RWPE2 (cell line): ENCODE measurements around the gene CFAP20.

Experiments
- ATAC-seq: fragments of 200-7000 bp; cut with Tn5 transposase; 3 replicates; pipeline ENCODE4 v1.9.1; 2021; ENCODE audit warnings: low read depth
- DNase-seq: peaks from one replicate; pipeline ENCODE4 v3.0.0-alpha.2; 2020; ENCODE audit warnings: low spot score
- H3K27ac ChIP-seq: fragments of 450-650 bp; 2 replicates; pipeline ENCODE4 v1.5.1; 2017; ENCODE audit warnings: mild to moderate bottlenecking; ENCODE audit not compliant: poor library complexity, severe bottlenecking
- H3K27me3 ChIP-seq: fragments of 250-450 bp; sonication (Bioruptor Pico); 2 replicates; pipeline ENCODE4 v1.5.1; 2021; ENCODE audit warnings: mild to moderate bottlenecking, moderate library complexity; ENCODE audit not compliant: insufficient read depth, poor library complexity, severe bottlenecking
- H3K36me3 ChIP-seq: fragments of 250-450 bp; sonication (Bioruptor Pico); 2 replicates; pipeline ENCODE4 v1.5.1; 2020; ENCODE audit warnings: low read depth, mild to moderate bottlenecking, moderate library complexity
- H3K4me1 ChIP-seq: fragments of 250-450 bp; sonication (Bioruptor Pico); 2 replicates; pipeline ENCODE4 v1.5.1; 2021; ENCODE audit warnings: mild to moderate bottlenecking, moderate library complexity; ENCODE audit not compliant: insufficient read depth, poor library complexity, severe bottlenecking
- H3K4me3 ChIP-seq: fragments of 250-450 bp; sonication (Bioruptor Pico); 2 replicates; pipeline ENCODE4 v1.5.1; 2021; ENCODE audit warnings: mild to moderate bottlenecking, moderate library complexity; ENCODE audit not compliant: severe bottlenecking
- H3K9me3 ChIP-seq: fragments of 250-450 bp; sonication (Bioruptor Pico); 2 replicates; pipeline ENCODE4 v1.5.1; 2021; ENCODE audit warnings: mild to moderate bottlenecking, moderate library complexity; ENCODE audit not compliant: severe bottlenecking
- CTCF ChIP-seq: fragments of 450-650 bp; IDR thresholded peaks from one replicate; pipeline ENCODE4 v1.5.1; 2017; ENCODE audit warnings: mild to moderate bottlenecking, moderate library complexity; ENCODE audit not compliant: poor library complexity, severe bottlenecking

Gene CFAP20

DNA sequence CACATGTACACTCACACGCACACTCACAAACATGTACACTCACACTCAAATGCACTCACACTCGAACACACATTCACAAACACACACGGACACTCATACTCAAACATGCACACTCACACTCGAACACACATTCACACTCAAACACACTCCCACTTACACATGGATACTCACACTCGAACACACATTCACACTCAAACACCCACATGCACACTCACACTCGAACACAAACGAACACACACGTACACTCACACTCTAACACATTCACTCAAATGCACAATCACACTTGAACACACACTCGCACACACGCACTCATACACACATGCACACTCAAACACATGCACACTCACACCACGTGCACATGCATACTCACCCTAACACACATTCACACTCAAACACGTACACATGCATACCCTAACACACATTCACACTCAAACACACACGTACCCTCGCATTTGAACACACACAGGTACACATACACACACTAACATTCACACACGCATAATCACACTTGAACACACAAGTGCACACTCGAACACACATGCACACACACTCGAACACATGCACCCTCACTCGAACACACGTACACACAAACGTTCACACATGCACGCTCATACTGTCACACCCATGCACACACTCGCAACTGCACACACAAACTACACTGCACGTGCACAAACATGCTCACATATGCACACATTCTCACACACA, 41.8 kb downstream of the CFAP20 start:
- peaks cover 5% of the 10 kb centered on the region for H3K4me1 ChIP-seq
- H3K4me3 ChIP-seq = no peak overlapping the region
- no peaks in the 10 kb centered on the region for H3K27me3 ChIP-seq
- H3K36me3 ChIP-seq = no peaks in the 10 kb centered on the region
- no peak overlapping the region for H3K27ac ChIP-seq
- no peak for ATAC-seq
- no peak for TF ChIP-seq CTCF
- no peak for DNase-seq
- no peaks in the 10 kb centered on the region for H3K9me3 ChIP-seq

DNA sequence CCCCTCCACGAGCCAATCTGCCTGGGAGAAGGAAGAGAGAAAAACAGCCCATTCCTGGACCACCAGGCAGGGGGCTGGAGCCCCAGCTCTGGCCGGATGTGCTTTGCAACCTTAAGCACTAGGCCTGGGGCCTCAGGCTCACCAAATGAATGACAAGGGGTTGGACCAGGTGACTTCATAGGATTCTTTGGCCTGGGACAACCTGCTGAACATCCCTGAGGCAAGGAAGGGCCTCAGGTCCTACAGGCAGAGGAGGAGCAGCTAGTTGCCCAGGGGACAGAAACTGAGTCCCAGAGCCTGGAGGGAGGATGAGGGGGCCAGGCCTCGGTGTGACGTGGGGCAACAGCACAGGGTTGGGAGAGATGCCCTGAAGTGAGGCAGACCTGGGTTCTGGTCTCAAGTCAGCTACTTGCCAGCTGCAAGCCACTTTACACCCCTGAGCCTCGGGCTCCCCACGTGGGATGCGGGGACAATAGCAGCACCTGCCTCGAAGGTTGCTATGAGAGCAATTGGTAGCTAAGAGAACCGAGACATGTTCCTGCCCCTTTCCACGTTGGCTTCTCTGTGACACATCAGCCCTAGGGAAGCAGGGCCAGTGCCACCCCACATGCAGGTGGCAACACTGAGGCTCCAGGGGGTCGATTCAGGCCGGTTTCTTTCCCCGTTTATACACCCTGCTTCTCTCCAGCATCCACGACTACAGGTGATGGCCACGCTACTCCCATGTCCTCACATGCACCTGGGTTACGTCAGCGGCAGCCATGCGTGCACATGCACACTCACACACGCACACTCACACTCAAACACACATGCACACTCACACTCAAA, 42.6 kb downstream of the CFAP20 start:
- no peak for TF ChIP-seq CTCF
- DNase-seq (no peak), ATAC-seq (no peak; the same call in 2 of the 3 replicates)
- no peaks in the 10 kb centered on the region for H3K27me3 ChIP-seq
- no peak overlapping the region for H3K4me3 ChIP-seq
- no peaks in the 10 kb centered on the region for H3K9me3 ChIP-seq
- no peak overlapping the region for H3K27ac ChIP-seq
- peaks cover 5% of the 10 kb centered on the region for H3K4me1 ChIP-seq
- H3K36me3 ChIP-seq = no peaks in the 10 kb centered on the region

DNA sequence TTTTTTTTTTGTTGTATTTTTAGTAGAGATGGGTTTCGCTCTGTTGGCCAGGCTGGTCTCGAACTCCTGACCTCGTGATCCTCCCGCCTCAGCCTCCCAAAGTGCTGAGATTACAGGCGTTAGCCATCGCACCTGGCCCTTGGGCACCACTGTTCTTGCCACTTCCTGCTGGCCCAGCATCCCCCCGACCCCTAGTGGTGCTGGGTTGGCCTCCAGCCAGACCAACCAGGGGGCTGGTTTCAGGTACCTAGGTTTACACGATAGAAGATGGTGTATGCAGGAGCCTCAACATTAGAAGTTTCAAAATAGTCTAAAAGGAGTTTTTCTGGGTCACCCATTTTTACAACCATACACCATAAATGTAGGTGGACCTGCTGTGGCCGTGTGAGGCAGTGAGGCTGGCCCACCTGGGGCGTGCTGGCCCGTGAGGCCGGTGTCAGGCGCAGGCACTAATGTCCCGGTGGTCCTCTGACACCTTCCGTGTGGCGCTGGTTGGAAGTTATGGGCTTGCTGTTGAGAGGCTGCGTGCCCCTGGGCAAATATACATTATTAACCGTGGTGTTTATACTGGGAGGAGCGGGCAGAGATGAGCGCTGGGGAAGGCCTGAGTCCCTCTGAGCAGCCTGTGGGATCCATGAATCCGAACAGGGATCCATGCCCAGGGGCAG, 43.5 kb downstream of the CFAP20 start:
- no peaks in the 10 kb centered on the region for H3K36me3 ChIP-seq
- ATAC-seq (no peak), DNase-seq (no peak)
- H3K27ac ChIP-seq = no peak overlapping the region
- no peaks in the 10 kb centered on the region for H3K27me3 ChIP-seq
- H3K9me3 ChIP-seq = no peaks in the 10 kb centered on the region
- TF ChIP-seq CTCF = no peak
- H3K4me1 ChIP-seq = peaks cover 5% of the 10 kb centered on the region
- H3K4me3 ChIP-seq = no peak overlapping the region

GRCh38 chr16:58085171-58085570, 44.0 kb downstream of the CFAP20 start:
- Histone ChIP-seq H3K9me3 (no peaks in the 10 kb centered on the region), H3K36me3 (no peaks in the 10 kb centered on the region), H3K4me1 (peaks cover 5% of the 10 kb centered on the region), H3K27me3 (no peaks in the 10 kb centered on the region), H3K27ac (no peak overlapping the region), H3K4me3 (no peak overlapping the region)
- DNase-seq (no peak), ATAC-seq (no peak)
- no peak for TF ChIP-seq CTCF
